ACC112 (cell line): ENCODE results near the gene SPACA1.
A peak's percentile ranks its signal among the peaks of the same experiment; 100 is the strongest.

Experiments used
- H2AFZ ChIP-seq: fragments of 200-600 bp; sonication (generic); one replicate; pipeline ENCODE4 v1.6.0; 2017; ENCODE audit warnings: antibody characterized with exemption, low read length; ENCODE audit not compliant: unreplicated experiment
- H3K27ac ChIP-seq: fragments of 200-600 bp; sonication (generic); 2 replicates; pipeline ENCODE4 v1.5.1; 2014; ENCODE audit warnings: low read depth, mild to moderate bottlenecking, antibody characterized with exemption, low read length, moderate library complexity
- H3K27me3 ChIP-seq: fragments of 200-600 bp; sonication (generic); 2 replicates; pipeline ENCODE4 v1.6.1; 2014; ENCODE audit warnings: mild to moderate bottlenecking, antibody characterized with exemption, low read length, moderate library complexity, mixed read lengths; ENCODE audit not compliant: insufficient read depth
- H3K36me3 ChIP-seq: fragments of 200-600 bp; sonication (generic); 2 replicates; pipeline ENCODE4 v1.6.1; 2016; ENCODE audit warnings: mild to moderate bottlenecking, antibody characterized with exemption, low read length, moderate library complexity, mixed read lengths; ENCODE audit not compliant: insufficient read depth
- H3K4me1 ChIP-seq: fragments of 200-600 bp; sonication (generic); one replicate; pipeline ENCODE4 v1.6.1; 2016; ENCODE audit warnings: low read length, mixed read lengths; ENCODE audit not compliant: insufficient read depth, unreplicated experiment, control insufficient read depth
- H3K4me3 ChIP-seq: fragments of 200-600 bp; sonication (generic); 2 replicates; pipeline ENCODE4 v1.5.1; 2014; ENCODE audit warnings: mild to moderate bottlenecking, low read depth, low read length
- H3K79me2 ChIP-seq: fragments of 200-600 bp; sonication (generic); one replicate; pipeline ENCODE4 v1.6.0; 2016; ENCODE audit warnings: low read length; ENCODE audit not compliant: control insufficient read depth, unreplicated experiment, insufficient read depth

SPACA1 gene

GRCh38 chr6:88031550-88031949 is 16.1 kb upstream of the SPACA1 start:
- Histone ChIP-seq H3K36me3 (no peaks in the 10 kb centered on the region), H3K4me3 (no peak overlapping the region), H2AFZ (no peak overlapping the region), H3K79me2 (no peaks in the 10 kb centered on the region), H3K4me1 (no peaks in the 10 kb centered on the region), H3K27me3 (no peaks in the 10 kb centered on the region), H3K27ac (no peak overlapping the region)

GRCh38 chr6:88044530-88044929 is 3.1 kb upstream of the SPACA1 start:
- H3K4me3 ChIP-seq, result no peak overlapping the region
- H3K36me3 ChIP-seq, result no peaks in the 10 kb centered on the region
- H3K27ac ChIP-seq, result no peak overlapping the region
- H2AFZ ChIP-seq, result no peak overlapping the region
- no peaks in the 10 kb centered on the region for H3K4me1 ChIP-seq
- H3K79me2 ChIP-seq, result no peaks in the 10 kb centered on the region
- H3K27me3 ChIP-seq, result no peaks in the 10 kb centered on the region

GRCh38 chr6:88045521-88046136 is 2.0 kb upstream of the SPACA1 start:
- Histone ChIP-seq H3K36me3 (no peaks in the 10 kb centered on the region), H3K4me1 (peaks cover 9% of the 10 kb centered on the region), H3K79me2 (no peaks in the 10 kb centered on the region), H3K27me3 (no peaks in the 10 kb centered on the region), H3K27ac (no peak overlapping the region), H3K4me3 (no peak overlapping the region), H2AFZ (no peak overlapping the region)

- Histone ChIP-seq H3K27ac (no peak overlapping the region), H2AFZ (no peak overlapping the region), H3K4me3 (no peak overlapping the region), H3K79me2 (no peaks in the 10 kb centered on the region), H3K36me3 (no peaks in the 10 kb centered on the region), H3K4me1 (peaks cover 10% of the 10 kb centered on the region), H3K27me3 (no peaks in the 10 kb centered on the region)
These were observed 937 bp downstream of the SPACA1 start for GRCh38 chr6:88048578-88048977.

GRCh38 chr6:88050140-88050818 is 2.6 kb downstream of the SPACA1 start:
- Histone ChIP-seq H2AFZ (no peak overlapping the region), H3K4me3 (no peak overlapping the region), H3K79me2 (no peaks in the 10 kb centered on the region), H3K27me3 (no peaks in the 10 kb centered on the region), H3K36me3 (no peaks in the 10 kb centered on the region), H3K27ac (peak overlapping the region; percentile 21; the same call in 1 of the 2 replicates), H3K4me1 (peaks cover 10% of the 10 kb centered on the region)

GRCh38 chr6:88059191-88059590 is 11.6 kb downstream of the SPACA1 start:
- no peaks in the 10 kb centered on the region for H3K36me3 ChIP-seq
- H3K79me2 ChIP-seq, result no peaks in the 10 kb centered on the region
- H3K27ac ChIP-seq, result no peak overlapping the region
- H3K4me1 ChIP-seq, result peaks cover 8% of the 10 kb centered on the region
- no peaks in the 10 kb centered on the region for H3K27me3 ChIP-seq
- peak overlapping the region; percentile 17; the same call in 1 of the 2 replicates for H3K4me3 ChIP-seq
- peak overlapping the region; percentile 45 for H2AFZ ChIP-seq

GRCh38 chr6:88062376-88062775 is 14.7 kb downstream of the SPACA1 start:
- Histone ChIP-seq H3K27me3 (no peaks in the 10 kb centered on the region), H3K36me3 (no peaks in the 10 kb centered on the region), H3K4me3 (no peak overlapping the region), H3K27ac (no peak overlapping the region), H3K79me2 (no peaks in the 10 kb centered on the region), H2AFZ (no peak overlapping the region), H3K4me1 (peaks cover 8% of the 10 kb centered on the region)

- no peak overlapping the region for H3K4me3 ChIP-seq
- peaks cover 4% of the 10 kb centered on the region; the same call in 1 of the 2 replicates for H3K27me3 ChIP-seq
- no peak overlapping the region for H3K27ac ChIP-seq
- H3K79me2 ChIP-seq, result no peaks in the 10 kb centered on the region
- H3K4me1 ChIP-seq, result no peaks in the 10 kb centered on the region
- H2AFZ ChIP-seq, result no peak overlapping the region
- H3K36me3 ChIP-seq, result no peaks in the 10 kb centered on the region
These were observed 24.8 kb downstream of the SPACA1 start for GRCh38 chr6:88072462-88072861.

- no peak overlapping the region for H2AFZ ChIP-seq
- H3K27me3 ChIP-seq, result peaks cover 4% of the 10 kb centered on the region; the same call in 1 of the 2 replicates
- no peak overlapping the region for H3K4me3 ChIP-seq
- H3K27ac ChIP-seq, result no peak overlapping the region
- H3K4me1 ChIP-seq, result no peaks in the 10 kb centered on the region
- no peaks in the 10 kb centered on the region for H3K79me2 ChIP-seq
- no peaks in the 10 kb centered on the region for H3K36me3 ChIP-seq
These were observed 27.1 kb downstream of the SPACA1 start for GRCh38 chr6:88074791-88075190.

- no peaks in the 10 kb centered on the region for H3K79me2 ChIP-seq
- no peaks in the 10 kb centered on the region for H3K36me3 ChIP-seq
- H3K4me3 ChIP-seq, result no peak overlapping the region
- H3K27ac ChIP-seq, result no peak overlapping the region
- no peaks in the 10 kb centered on the region for H3K4me1 ChIP-seq
- H3K27me3 ChIP-seq, result no peaks in the 10 kb centered on the region
- no peak overlapping the region for H2AFZ ChIP-seq
These were observed 29.7 kb downstream of the SPACA1 start for GRCh38 chr6:88077305-88077704.

- H3K27ac ChIP-seq, result no peak overlapping the region
- H3K36me3 ChIP-seq, result no peaks in the 10 kb centered on the region
- no peaks in the 10 kb centered on the region for H3K4me1 ChIP-seq
- peaks cover 48% of the 10 kb centered on the region for H3K27me3 ChIP-seq
- H3K79me2 ChIP-seq, result no peaks in the 10 kb centered on the region
- H2AFZ ChIP-seq, result no peak overlapping the region
- H3K4me3 ChIP-seq, result no peak overlapping the region
These were observed 39.2 kb downstream of the SPACA1 start for GRCh38 chr6:88086792-88087191.
